GM19395 (cell line): ENCODE results near the gene NACAD.
"Not testable (repeated sequence)": the region's sequence is repeated elsewhere in the genome, so short reads cannot be mapped to it uniquely, and the experiment has no call there.

ENCODE experiments used
- ATAC-seq: cut with Tn5 transposase; IDR thresholded peaks from one replicate; pipeline ENCODE4 v1.9.1; 2021; ENCODE audit warnings: mild to moderate bottlenecking, moderate library complexity; ENCODE audit not compliant: unreplicated experiment

NACAD gene

GRCh38 chr7:45061352-45061751, 27.4 kb downstream of the NACAD start:
- no peak for ATAC-seq

- ATAC-seq: no peak
Measured at GRCh38 chr7:45060295-45060694, 28.5 kb downstream of the NACAD start.

- no peak for ATAC-seq
Measured at GRCh38 chr7:45057878-45058277, 30.9 kb downstream of the NACAD start.

- no peak for ATAC-seq
Measured at GRCh38 chr7:45055594-45056219, 33.1 kb downstream of the NACAD start.

GRCh38 chr7:45055016-45055415, 33.8 kb downstream of the NACAD start:
- no peak for ATAC-seq

GRCh38 chr7:45054442-45054841, 34.3 kb downstream of the NACAD start:
- ATAC-seq: no peak

GRCh38 chr7:45053941-45054340, 34.8 kb downstream of the NACAD start:
- no peak for ATAC-seq

GRCh38 chr7:45053401-45053800, 35.4 kb downstream of the NACAD start:
- no peak for ATAC-seq

GRCh38 chr7:45052011-45052410, 36.8 kb downstream of the NACAD start:
- no peak for ATAC-seq

GRCh38 chr7:45050198-45050597, 38.6 kb downstream of the NACAD start:
- ATAC-seq: no peak

GRCh38 chr7:45048748-45049147, 40.0 kb downstream of the NACAD start:
- ATAC-seq: no peak

GRCh38 chr7:45044338-45044737, 44.4 kb downstream of the NACAD start:
- no peak for ATAC-seq

- no peak for ATAC-seq
Measured at GRCh38 chr7:45039106-45039505, 49.7 kb downstream of the NACAD start.

GRCh38 chr7:45037876-45038275, 50.9 kb downstream of the NACAD start:
- ATAC-seq: no peak

GRCh38 chr7:45036796-45037195, 52.0 kb downstream of the NACAD start:
- no peak for ATAC-seq

GRCh38 chr7:45036317-45036716, 52.5 kb downstream of the NACAD start:
- no peak for ATAC-seq

GRCh38 chr7:45035893-45036292, 52.9 kb downstream of the NACAD start:
- ATAC-seq: no peak

GRCh38 chr7:45035371-45035770, 53.4 kb downstream of the NACAD start:
- no peak for ATAC-seq

GRCh38 chr7:45034710-45035109, 54.1 kb downstream of the NACAD start:
- ATAC-seq: not testable (repeated sequence)

- ATAC-seq: no peak
Measured at GRCh38 chr7:45033931-45034290, 54.9 kb downstream of the NACAD start.

GRCh38 chr7:45033261-45033930, 55.4 kb downstream of the NACAD start:
- ATAC-seq: no peak

GRCh38 chr7:45032421-45032820, 56.3 kb downstream of the NACAD start:
- ATAC-seq: no peak

- no peak for ATAC-seq
Measured at GRCh38 chr7:45031829-45032228, 56.9 kb downstream of the NACAD start.
